ENCODE results near the gene DUSP22.
"Not testable (repeated sequence)": the region's sequence is repeated elsewhere in the genome, so short reads cannot be mapped to it uniquely, and the experiment has no call there.

The DUSP22 gene

GRCh38 chr6:365835-366234 is 73.5 kb downstream of the DUSP22 start:
- DNase-seq (ENCODE audit: low read depth): no peak

DNA sequence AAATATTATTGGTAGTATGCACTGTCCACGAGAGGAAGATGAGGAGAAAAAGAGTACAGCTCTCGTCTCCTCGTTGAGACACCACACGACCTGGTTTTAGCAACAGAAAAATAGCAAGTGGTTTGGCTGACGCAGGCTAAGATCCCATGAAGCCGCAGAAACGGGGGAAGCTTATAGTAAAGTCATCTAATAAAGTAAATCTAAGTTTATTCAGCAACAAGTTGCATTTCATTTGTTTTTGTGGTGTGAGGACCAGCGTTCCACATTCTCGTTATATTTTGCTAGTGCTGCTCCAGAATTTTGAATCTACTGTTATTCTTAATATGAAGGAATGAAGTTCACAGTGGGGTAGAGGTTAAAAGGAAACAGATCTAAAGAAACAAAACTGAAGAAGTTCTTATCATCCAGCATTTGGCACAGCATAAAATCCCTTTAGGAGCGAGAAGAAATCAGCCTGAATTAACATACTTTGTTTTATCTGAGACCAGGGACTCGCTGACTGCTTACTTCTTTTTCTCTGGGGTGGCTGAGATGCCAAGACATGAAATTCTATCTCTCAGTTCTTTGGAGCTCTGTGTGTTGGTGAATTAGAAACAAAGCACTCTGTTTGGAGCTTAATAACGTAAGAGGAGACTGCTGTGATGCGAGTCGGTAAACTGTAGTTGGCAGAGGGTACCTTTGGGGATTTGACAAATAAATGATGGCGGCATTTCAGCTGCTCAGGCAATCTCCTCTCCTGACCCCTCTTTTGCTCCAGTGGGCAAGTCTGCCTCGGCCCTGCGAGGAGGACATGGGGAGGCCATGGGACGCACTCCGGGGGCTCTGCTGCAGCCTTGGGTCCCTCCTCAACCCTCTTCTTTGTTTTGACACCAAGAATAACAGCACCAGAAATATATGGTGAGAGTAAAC is 74.4 kb downstream of the DUSP22 start:
- no peak for DNase-seq (ENCODE audit: low read depth)

DNA sequence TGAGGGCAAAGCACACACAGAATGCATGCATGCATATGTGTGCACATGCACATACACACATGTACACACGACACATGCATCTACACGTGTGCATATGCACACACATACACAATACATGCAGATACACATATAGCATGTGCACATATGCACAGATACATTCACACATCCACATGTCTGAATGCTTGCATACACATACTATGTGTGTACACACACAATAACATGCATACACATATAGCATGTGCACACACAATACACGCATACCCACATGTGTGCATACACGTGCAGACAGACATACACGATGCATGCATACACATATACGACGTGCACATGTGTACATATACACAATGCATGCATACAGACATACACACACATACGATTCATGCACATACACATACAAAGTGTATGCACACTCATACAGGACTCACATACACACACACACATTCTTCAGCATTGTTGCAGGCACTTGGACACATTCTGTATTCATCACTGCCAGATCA is 75.1 kb downstream of the DUSP22 start:
- no peak for DNase-seq (ENCODE audit: low read depth)

- no peak for DNase-seq (ENCODE audit: low read depth)
These were observed 75.8 kb downstream of the DUSP22 start for GRCh38 chr6:367891-368630.

- no peak for DNase-seq (ENCODE audit: low read depth)
These were observed 77.5 kb downstream of the DUSP22 start for GRCh38 chr6:369559-370431.

- DNase-seq (ENCODE audit: low read depth): no peak
These were observed 78.3 kb downstream of the DUSP22 start for GRCh38 chr6:370555-370954.

GRCh38 chr6:371851-372250 is 79.6 kb downstream of the DUSP22 start:
- not testable (repeated sequence) for DNase-seq (ENCODE audit: low read depth)

- no peak for DNase-seq (ENCODE audit: low read depth)
These were observed 80.1 kb downstream of the DUSP22 start for GRCh38 chr6:372336-372911.

DNA sequence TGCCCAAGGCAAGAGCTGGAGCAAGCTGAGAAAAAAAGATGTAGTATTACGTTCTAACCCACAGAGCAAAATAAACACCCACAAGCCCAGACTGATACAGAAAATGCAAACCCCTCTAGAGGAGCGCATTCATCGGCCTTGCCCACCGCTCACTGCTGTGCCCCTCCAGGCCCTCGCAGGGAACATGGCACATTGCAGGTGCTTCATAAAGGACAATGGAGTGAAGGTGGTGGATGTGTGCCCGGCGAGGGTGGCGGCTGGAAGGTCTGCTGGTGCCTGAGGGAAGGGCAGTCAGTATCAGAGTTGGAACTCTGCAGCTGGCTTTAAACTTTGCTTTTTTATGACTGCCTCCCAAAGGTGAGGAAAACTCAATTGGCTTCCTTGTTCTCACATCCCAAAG is 80.7 kb downstream of the DUSP22 start:
- no peak for DNase-seq (ENCODE audit: low read depth)

GRCh38 chr6:373773-374724 is 81.8 kb downstream of the DUSP22 start:
- peak; percentile 59 for DNase-seq (ENCODE audit: low read depth)

DNA sequence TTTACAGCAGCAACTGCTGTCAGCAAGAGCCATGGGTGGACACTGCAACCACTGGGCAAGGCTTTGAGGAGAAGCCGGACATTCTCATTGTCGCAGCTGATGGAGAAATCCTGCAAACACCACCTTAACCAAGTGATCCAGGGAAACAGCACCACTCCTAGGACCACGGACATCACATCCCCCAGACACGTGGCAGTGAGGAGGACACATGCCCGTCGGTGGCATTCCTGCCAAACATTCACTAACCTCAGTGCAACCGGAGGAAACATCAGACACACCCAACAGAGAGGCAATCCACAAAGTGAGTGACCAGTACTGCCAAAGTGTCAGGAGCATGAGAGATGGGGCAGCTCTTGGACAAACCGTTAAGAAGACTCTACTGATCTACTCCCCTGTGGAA is 82.7 kb downstream of the DUSP22 start:
- DNase-seq (ENCODE audit: low read depth): no peak

- no peak for DNase-seq (ENCODE audit: low read depth)
These were observed 84.7 kb downstream of the DUSP22 start for GRCh38 chr6:376827-377640.

- not testable (repeated sequence) for DNase-seq (ENCODE audit: low read depth)
These were observed 85.3 kb downstream of the DUSP22 start for GRCh38 chr6:377641-378020.

- no peak for DNase-seq (ENCODE audit: low read depth)
These were observed 86.0 kb downstream of the DUSP22 start for GRCh38 chr6:378090-378957.

GRCh38 chr6:378958-379409 is 86.7 kb downstream of the DUSP22 start:
- DNase-seq (ENCODE audit: low read depth): no peak

DNA sequence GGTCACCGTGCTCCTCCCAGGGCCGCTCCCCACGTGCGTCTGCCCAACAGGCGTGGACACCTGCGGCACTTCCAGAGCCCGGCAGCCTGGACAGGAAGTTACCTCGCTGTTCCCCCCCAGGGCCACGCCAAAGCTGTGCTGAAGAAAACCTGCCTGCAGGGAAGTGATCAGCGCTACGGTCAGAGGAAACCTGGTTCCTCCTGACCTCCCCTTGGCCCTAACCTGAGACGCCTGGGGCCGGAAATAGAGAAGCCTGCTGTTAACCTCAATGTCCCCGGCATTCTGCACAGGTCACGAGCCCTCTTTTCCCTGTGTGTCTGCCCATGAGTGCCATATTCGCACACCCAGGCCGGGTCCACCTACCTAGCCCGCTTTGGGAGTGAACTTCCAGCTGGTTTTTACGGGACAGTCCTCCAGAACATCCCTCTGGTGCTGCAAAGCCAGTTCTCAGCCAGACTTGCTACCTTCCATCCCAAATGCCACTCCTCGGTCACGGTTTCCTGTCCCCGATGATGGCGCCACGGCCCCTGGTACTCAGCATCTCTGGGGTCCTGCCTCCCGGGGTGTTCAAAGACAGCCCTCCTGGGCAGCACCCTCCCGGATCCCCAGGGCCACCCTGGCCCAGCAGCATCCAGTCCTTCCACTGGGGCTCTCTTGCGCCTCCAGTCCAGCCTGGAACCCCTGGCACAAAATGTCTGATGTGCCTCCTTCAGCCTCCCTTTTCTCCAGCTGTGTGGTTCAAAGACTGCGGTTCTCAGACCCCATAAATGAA is 87.3 kb downstream of the DUSP22 start:
- no peak for DNase-seq (ENCODE audit: low read depth)

Data from EH (cell line).